ENCODE data around the gene RBM14.

RBM14 gene

GRCh38 chr11:66652651-66653050 is 36.2 kb downstream of the RBM14 start:
- DNase-seq (ENCODE audit: low spot score) (no peak), ATAC-seq (ENCODE audit: low read depth) (no peak)
- H3K27me3 ChIP-seq (ENCODE audit: insufficient read depth, poor library complexity, severe bottlenecking) = no peaks in the 10 kb centered on the region
- no peak for TF ChIP-seq CTCF (IDR thresholded peaks at IDR 0.05; ENCODE audit: poor library complexity, severe bottlenecking)
- H3K4me3 ChIP-seq (ENCODE audit: severe bottlenecking) = no peak overlapping the region
- no peaks in the 10 kb centered on the region for H3K9me3 ChIP-seq (ENCODE audit: severe bottlenecking)
- H3K4me1 ChIP-seq (ENCODE audit: insufficient read depth, poor library complexity, severe bottlenecking) = no peaks in the 10 kb centered on the region
- H3K36me3 ChIP-seq (ENCODE audit: low read depth) = peaks cover 76% of the 10 kb centered on the region
- H3K27ac ChIP-seq (ENCODE audit: poor library complexity, severe bottlenecking) = no peak overlapping the region

GRCh38 chr11:66653123-66653522 is 36.7 kb downstream of the RBM14 start:
- no peak for DNase-seq (ENCODE audit: low spot score)
- ATAC-seq (ENCODE audit: low read depth) = peak; percentile 36; the same call in 2 of the 3 replicates
- Histone ChIP-seq H3K27me3 (ENCODE audit: insufficient read depth, poor library complexity, severe bottlenecking) (no peaks in the 10 kb centered on the region), H3K4me1 (ENCODE audit: insufficient read depth, poor library complexity, severe bottlenecking) (no peaks in the 10 kb centered on the region), H3K4me3 (ENCODE audit: severe bottlenecking) (no peak overlapping the region), H3K36me3 (ENCODE audit: low read depth) (peaks cover 76% of the 10 kb centered on the region), H3K9me3 (ENCODE audit: severe bottlenecking) (no peaks in the 10 kb centered on the region), H3K27ac (ENCODE audit: poor library complexity, severe bottlenecking) (no peak overlapping the region)
- TF ChIP-seq CTCF (IDR thresholded peaks at IDR 0.05; ENCODE audit: poor library complexity, severe bottlenecking) = no peak

DNA sequence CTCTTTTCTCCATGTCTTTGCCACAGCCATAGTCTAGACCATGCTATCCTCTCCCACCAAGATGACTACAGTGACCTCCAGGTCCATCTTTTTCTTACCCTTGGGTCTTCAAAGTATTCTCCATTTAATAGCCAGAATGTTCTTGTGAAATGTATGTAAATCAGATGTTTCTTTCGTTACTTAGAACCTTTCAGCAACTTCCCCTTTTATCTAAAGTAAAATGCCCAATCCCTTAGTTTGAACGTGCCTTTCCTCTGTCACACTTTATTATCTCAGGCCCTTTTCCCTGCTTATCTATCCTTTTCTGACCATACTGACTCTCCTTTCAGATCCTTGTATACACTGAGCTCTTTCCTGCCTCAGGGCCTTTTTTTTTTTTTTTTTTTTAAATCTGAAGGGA is 43.3 kb downstream of the RBM14 start:
- no peak overlapping the region for H3K27ac ChIP-seq (ENCODE audit: poor library complexity, severe bottlenecking)
- ATAC-seq (ENCODE audit: low read depth) (no peak), DNase-seq (ENCODE audit: low spot score) (no peak)
- no peaks in the 10 kb centered on the region for H3K4me1 ChIP-seq (ENCODE audit: insufficient read depth, poor library complexity, severe bottlenecking)
- peaks cover 75% of the 10 kb centered on the region for H3K36me3 ChIP-seq (ENCODE audit: low read depth)
- TF ChIP-seq CTCF (IDR thresholded peaks at IDR 0.05; ENCODE audit: poor library complexity, severe bottlenecking) = no peak
- no peaks in the 10 kb centered on the region for H3K9me3 ChIP-seq (ENCODE audit: severe bottlenecking)
- H3K4me3 ChIP-seq (ENCODE audit: severe bottlenecking) = no peak overlapping the region
- no peaks in the 10 kb centered on the region for H3K27me3 ChIP-seq (ENCODE audit: insufficient read depth, poor library complexity, severe bottlenecking)

- TF ChIP-seq CTCF (IDR thresholded peaks at IDR 0.05; ENCODE audit: poor library complexity, severe bottlenecking) = no peak
- ATAC-seq (ENCODE audit: low read depth) (no peak), DNase-seq (ENCODE audit: low spot score) (no peak)
- Histone ChIP-seq H3K9me3 (ENCODE audit: severe bottlenecking) (no peaks in the 10 kb centered on the region), H3K27me3 (ENCODE audit: insufficient read depth, poor library complexity, severe bottlenecking) (no peaks in the 10 kb centered on the region), H3K4me3 (ENCODE audit: severe bottlenecking) (no peak overlapping the region), H3K4me1 (ENCODE audit: insufficient read depth, poor library complexity, severe bottlenecking) (no peaks in the 10 kb centered on the region), H3K27ac (ENCODE audit: poor library complexity, severe bottlenecking) (no peak overlapping the region), H3K36me3 (ENCODE audit: low read depth) (peaks cover 90% of the 10 kb centered on the region)
These were observed 47.4 kb downstream of the RBM14 start for GRCh38 chr11:66663741-66664296.

DNA sequence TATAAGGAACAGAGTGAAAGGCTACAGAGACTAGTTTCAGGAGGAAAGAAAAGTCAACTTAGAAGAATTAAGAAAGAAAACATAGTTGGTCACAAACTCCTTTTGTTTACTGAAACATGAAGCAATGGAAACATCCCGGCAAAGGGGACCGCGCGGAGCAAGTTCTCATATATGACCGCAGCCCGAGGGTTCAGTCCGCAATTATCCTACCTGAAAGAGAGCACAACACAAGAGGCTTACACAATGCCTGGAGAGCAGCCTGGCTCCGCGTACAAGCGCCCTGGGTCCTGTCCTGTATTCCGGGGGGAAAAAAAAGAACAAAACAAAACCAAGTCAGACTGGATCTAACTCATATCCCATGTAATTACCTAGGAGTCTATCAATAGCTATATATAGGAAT is 48.9 kb downstream of the RBM14 start:
- no peak for ATAC-seq (ENCODE audit: low read depth)
- Histone ChIP-seq H3K27ac (ENCODE audit: poor library complexity, severe bottlenecking) (no peak overlapping the region), H3K9me3 (ENCODE audit: severe bottlenecking) (no peaks in the 10 kb centered on the region), H3K36me3 (ENCODE audit: low read depth) (peaks cover 81% of the 10 kb centered on the region), H3K27me3 (ENCODE audit: insufficient read depth, poor library complexity, severe bottlenecking) (no peaks in the 10 kb centered on the region), H3K4me3 (ENCODE audit: severe bottlenecking) (no peak overlapping the region), H3K4me1 (ENCODE audit: insufficient read depth, poor library complexity, severe bottlenecking) (no peaks in the 10 kb centered on the region)
- DNase-seq (ENCODE audit: low spot score) = no peak
- no peak for TF ChIP-seq CTCF (IDR thresholded peaks at IDR 0.05; ENCODE audit: poor library complexity, severe bottlenecking)

Data from RWPE2 (cell line).